Memory B cell (primary cell): Measurements from ENCODE around the gene TGFBR3.
"Not testable (repeated sequence)": the region's sequence is repeated elsewhere in the genome, so short reads cannot be mapped to it uniquely, and the experiment has no call there.

Experiments used
- ATAC-seq: fragments of 150-1000 bp; cut with Tn5 transposase; 2 replicates; pipeline ENCODE4 v1.10.0; 2021; ENCODE audit warnings: low read depth, mild to moderate bottlenecking, moderate library complexity
- DNase-seq, 2 donors: peaks; one replicate each; pipeline ENCODE4 v3.0.0; 2022; ENCODE audit warnings: low spot score in 2 of 2
- H3K27ac Mint-ChIP-seq: one replicate; pipeline ENCODE4 v1.8.0; 2022; ENCODE audit warnings: mild to moderate bottlenecking, moderate library complexity, mixed read lengths
- H3K27me3 Mint-ChIP-seq: one replicate; pipeline ENCODE4 v1.8.0; 2022; ENCODE audit warnings: mixed read lengths
- H3K36me3 Mint-ChIP-seq: one replicate; pipeline ENCODE4 v1.8.0; 2022; ENCODE audit warnings: mild to moderate bottlenecking, mixed read lengths
- H3K4me1 Mint-ChIP-seq: one replicate; pipeline ENCODE4 v1.8.0; 2022; ENCODE audit warnings: mixed read lengths
- H3K4me3 Mint-ChIP-seq: one replicate; pipeline ENCODE4 v1.8.0; 2022; ENCODE audit warnings: mild to moderate bottlenecking, moderate library complexity, mixed read lengths
- H3K9me3 Mint-ChIP-seq: one replicate; pipeline ENCODE4 v1.8.0; 2022; ENCODE audit warnings: mixed read lengths

Gene TGFBR3

GRCh38 chr1:91673613-91674012 lies 212.3 kb downstream of the TGFBR3 start:
- Mint-ChIP-seq H3K36me3 (no peaks in the 10 kb centered on the region), H3K27me3 (peaks cover 7% of the 10 kb centered on the region), H3K27ac (no peak overlapping the region), H3K9me3 (no peaks in the 10 kb centered on the region), H3K4me1 (no peaks in the 10 kb centered on the region), H3K4me3 (no peak overlapping the region)
- ATAC-seq (no peak), DNase-seq (no peak)

GRCh38 chr1:91672601-91673161 lies 213.3 kb downstream of the TGFBR3 start:
- no peaks in the 10 kb centered on the region for H3K4me1 Mint-ChIP-seq
- no peak overlapping the region for H3K4me3 Mint-ChIP-seq
- H3K9me3 Mint-ChIP-seq, result no peaks in the 10 kb centered on the region
- no peak overlapping the region for H3K27ac Mint-ChIP-seq
- ATAC-seq, result no peak
- no peaks in the 10 kb centered on the region for H3K36me3 Mint-ChIP-seq
- peaks cover 9% of the 10 kb centered on the region for H3K27me3 Mint-ChIP-seq
- no peak for DNase-seq

- Mint-ChIP-seq H3K27ac (no peak overlapping the region), H3K27me3 (peaks cover 7% of the 10 kb centered on the region), H3K36me3 (no peaks in the 10 kb centered on the region), H3K4me3 (no peak overlapping the region), H3K9me3 (no peaks in the 10 kb centered on the region), H3K4me1 (no peaks in the 10 kb centered on the region)
- DNase-seq (no peak), ATAC-seq (no peak)
These were observed 215.2 kb downstream of the TGFBR3 start for GRCh38 chr1:91670781-91671180.

GRCh38 chr1:91669584-91670350 lies 216.2 kb downstream of the TGFBR3 start:
- no peak for DNase-seq
- Mint-ChIP-seq H3K4me1 (no peaks in the 10 kb centered on the region), H3K27ac (no peak overlapping the region)

GRCh38 chr1:91666651-91667050 lies 219.3 kb downstream of the TGFBR3 start:
- not testable (repeated sequence) for H3K27me3 Mint-ChIP-seq, H3K4me3 Mint-ChIP-seq, ATAC-seq, H3K27ac Mint-ChIP-seq, H3K4me1 Mint-ChIP-seq, DNase-seq, H3K36me3 Mint-ChIP-seq, H3K9me3 Mint-ChIP-seq

More at GRCh38 chr1:91669584-91670350, 216.2 kb downstream of the TGFBR3 start:
- Mint-ChIP-seq H3K36me3 (no peaks in the 10 kb centered on the region), H3K4me3 (no peak overlapping the region), H3K9me3 (no peaks in the 10 kb centered on the region), H3K27me3 (peaks cover 7% of the 10 kb centered on the region)
- ATAC-seq, result no peak

GRCh38 chr1:91661121-91661520 lies 224.8 kb downstream of the TGFBR3 start:
- H3K4me1 Mint-ChIP-seq, result no peaks in the 10 kb centered on the region
- H3K4me3 Mint-ChIP-seq, result no peak overlapping the region
- no peak for ATAC-seq
- H3K9me3 Mint-ChIP-seq, result peaks cover 6% of the 10 kb centered on the region
- no peaks in the 10 kb centered on the region for H3K27me3 Mint-ChIP-seq
- no peaks in the 10 kb centered on the region for H3K36me3 Mint-ChIP-seq
- no peak overlapping the region for H3K27ac Mint-ChIP-seq
- no peak for DNase-seq

GRCh38 chr1:91660708-91661107 lies 225.2 kb downstream of the TGFBR3 start:
- Mint-ChIP-seq H3K36me3 (no peaks in the 10 kb centered on the region), H3K27ac (no peak overlapping the region), H3K9me3 (peaks cover 6% of the 10 kb centered on the region), H3K27me3 (no peaks in the 10 kb centered on the region), H3K4me1 (no peaks in the 10 kb centered on the region), H3K4me3 (no peak overlapping the region)
- ATAC-seq (no peak), DNase-seq (no peak)

- H3K36me3 Mint-ChIP-seq, result no peaks in the 10 kb centered on the region
- ATAC-seq (no peak), DNase-seq (no peak)
- H3K27ac Mint-ChIP-seq, result no peak overlapping the region
- H3K9me3 Mint-ChIP-seq, result peaks cover 3% of the 10 kb centered on the region
- H3K4me3 Mint-ChIP-seq, result no peak overlapping the region
- peaks cover 5% of the 10 kb centered on the region for H3K27me3 Mint-ChIP-seq
- no peaks in the 10 kb centered on the region for H3K4me1 Mint-ChIP-seq
These were observed 230.0 kb downstream of the TGFBR3 start for GRCh38 chr1:91655912-91656449.

GRCh38 chr1:91653183-91653582 lies 232.8 kb downstream of the TGFBR3 start:
- ATAC-seq (no peak), DNase-seq (no peak)
- Mint-ChIP-seq H3K4me3 (no peak overlapping the region), H3K27me3 (peaks cover 8% of the 10 kb centered on the region), H3K27ac (no peak overlapping the region), H3K36me3 (no peaks in the 10 kb centered on the region), H3K4me1 (no peaks in the 10 kb centered on the region), H3K9me3 (no peaks in the 10 kb centered on the region)

GRCh38 chr1:91651661-91652071 lies 234.3 kb downstream of the TGFBR3 start:
- peaks cover 8% of the 10 kb centered on the region for H3K27me3 Mint-ChIP-seq
- no peaks in the 10 kb centered on the region for H3K9me3 Mint-ChIP-seq
- ATAC-seq, result no peak
- H3K4me3 Mint-ChIP-seq, result no peak overlapping the region
- no peak for DNase-seq
- no peaks in the 10 kb centered on the region for H3K36me3 Mint-ChIP-seq
- no peaks in the 10 kb centered on the region for H3K4me1 Mint-ChIP-seq
- no peak overlapping the region for H3K27ac Mint-ChIP-seq

GRCh38 chr1:91651243-91651642 lies 234.7 kb downstream of the TGFBR3 start:
- no peaks in the 10 kb centered on the region for H3K36me3 Mint-ChIP-seq

GRCh38 chr1:91650764-91651163 lies 235.2 kb downstream of the TGFBR3 start:
- peaks cover 8% of the 10 kb centered on the region for H3K27me3 Mint-ChIP-seq
- H3K27ac Mint-ChIP-seq, result no peak overlapping the region
- ATAC-seq (no peak), DNase-seq (no peak)
- no peaks in the 10 kb centered on the region for H3K4me1 Mint-ChIP-seq
- H3K4me3 Mint-ChIP-seq, result no peak overlapping the region
- no peaks in the 10 kb centered on the region for H3K36me3 Mint-ChIP-seq
- H3K9me3 Mint-ChIP-seq, result no peaks in the 10 kb centered on the region

More at GRCh38 chr1:91651243-91651642, 234.7 kb downstream of the TGFBR3 start:
- no peak for DNase-seq
- Mint-ChIP-seq H3K27ac (no peak overlapping the region), H3K9me3 (no peaks in the 10 kb centered on the region), H3K27me3 (peaks cover 8% of the 10 kb centered on the region), H3K4me3 (no peak overlapping the region), H3K4me1 (no peaks in the 10 kb centered on the region)
- ATAC-seq, result no peak

- Mint-ChIP-seq H3K4me1 (no peaks in the 10 kb centered on the region), H3K27ac (no peak overlapping the region), H3K9me3 (no peaks in the 10 kb centered on the region), H3K36me3 (no peaks in the 10 kb centered on the region), H3K27me3 (peaks cover 3% of the 10 kb centered on the region), H3K4me3 (no peak overlapping the region)
- DNase-seq (no peak), ATAC-seq (no peak)
These were observed 238.9 kb downstream of the TGFBR3 start for GRCh38 chr1:91647061-91647460.

- Mint-ChIP-seq H3K27me3 (peaks cover 3% of the 10 kb centered on the region), H3K4me3 (no peak overlapping the region), H3K27ac (no peak overlapping the region), H3K9me3 (peaks cover 3% of the 10 kb centered on the region), H3K4me1 (no peaks in the 10 kb centered on the region), H3K36me3 (no peaks in the 10 kb centered on the region)
- ATAC-seq (no peak), DNase-seq (no peak)
These were observed 240.9 kb downstream of the TGFBR3 start for GRCh38 chr1:91645031-91645430.
